ENCODE measurements around the gene NACAD.

DNA sequence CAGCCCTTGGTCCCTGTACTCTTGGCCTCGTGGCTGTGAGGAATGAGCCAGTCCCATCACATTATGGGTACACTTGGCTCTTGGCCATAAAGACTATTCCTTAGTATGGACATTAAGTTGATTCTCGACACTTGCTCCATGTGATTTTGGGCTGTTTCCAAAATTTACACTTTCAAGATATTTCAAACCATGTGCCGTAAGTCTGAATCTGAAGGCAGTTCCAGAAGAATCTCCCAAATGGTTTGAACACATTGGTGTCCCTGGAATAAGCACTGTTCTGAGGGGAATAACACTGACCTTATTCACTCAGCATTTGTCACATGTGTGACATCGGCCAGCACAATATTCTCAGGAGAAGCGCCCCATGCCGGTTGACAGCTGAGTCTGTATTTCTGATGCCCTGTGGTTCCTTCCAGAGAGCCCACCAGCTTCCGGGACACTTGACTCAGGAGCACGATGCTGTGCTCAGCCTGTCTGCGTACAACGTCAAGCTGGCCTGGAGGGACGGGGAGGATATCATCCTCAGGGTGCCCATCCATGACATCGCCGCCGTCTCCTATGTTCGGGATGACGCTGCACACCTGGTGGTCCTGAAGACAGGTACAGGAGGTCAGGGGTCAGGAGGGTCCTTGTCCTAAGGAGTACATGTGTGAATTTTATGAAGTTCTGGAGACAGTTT lies 24.6 kb downstream of the NACAD start:
- TF ChIP-seq, protein P1, sequence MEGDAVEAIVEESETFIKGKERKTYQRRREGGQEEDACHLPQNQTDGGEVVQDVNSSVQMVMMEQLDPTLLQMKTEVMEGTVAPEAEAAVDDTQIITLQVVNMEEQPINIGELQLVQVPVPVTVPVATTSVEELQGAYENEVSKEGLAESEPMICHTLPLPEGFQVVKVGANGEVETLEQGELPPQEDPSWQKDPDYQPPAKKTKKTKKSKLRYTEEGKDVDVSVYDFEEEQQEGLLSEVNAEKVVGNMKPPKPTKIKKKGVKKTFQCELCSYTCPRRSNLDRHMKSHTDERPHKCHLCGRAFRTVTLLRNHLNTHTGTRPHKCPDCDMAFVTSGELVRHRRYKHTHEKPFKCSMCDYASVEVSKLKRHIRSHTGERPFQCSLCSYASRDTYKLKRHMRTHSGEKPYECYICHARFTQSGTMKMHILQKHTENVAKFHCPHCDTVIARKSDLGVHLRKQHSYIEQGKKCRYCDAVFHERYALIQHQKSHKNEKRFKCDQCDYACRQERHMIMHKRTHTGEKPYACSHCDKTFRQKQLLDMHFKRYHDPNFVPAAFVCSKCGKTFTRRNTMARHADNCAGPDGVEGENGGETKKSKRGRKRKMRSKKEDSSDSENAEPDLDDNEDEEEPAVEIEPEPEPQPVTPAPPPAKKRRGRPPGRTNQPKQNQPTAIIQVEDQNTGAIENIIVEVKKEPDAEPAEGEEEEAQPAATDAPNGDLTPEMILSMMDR (conservative IDR thresholded peaks at IDR 0.05; ENCODE audit: low read depth, low read length) = no peak
- TF ChIP-seq RFX5 (IDR thresholded peaks at IDR 0.05; ENCODE audit: low read depth, low read length) (no peak), RAD21 (IDR thresholded peaks at IDR 0.05; ENCODE audit: low read length) (no peak), SMC3 (IDR thresholded peaks at IDR 0.05; ENCODE audit: low read depth, low read length) (no peak), BHLHE40 (IDR thresholded peaks at IDR 0.05; ENCODE audit: low read depth, low read length) (no peak), POLR2A (IDR thresholded peaks at IDR 0.05; ENCODE audit: low read depth, low read length) (no peak), RCOR1 (IDR thresholded peaks at IDR 0.05; ENCODE audit: insufficient replicate concordance, low read length) (no peak)
- TF ChIP-seq, protein P2, sequence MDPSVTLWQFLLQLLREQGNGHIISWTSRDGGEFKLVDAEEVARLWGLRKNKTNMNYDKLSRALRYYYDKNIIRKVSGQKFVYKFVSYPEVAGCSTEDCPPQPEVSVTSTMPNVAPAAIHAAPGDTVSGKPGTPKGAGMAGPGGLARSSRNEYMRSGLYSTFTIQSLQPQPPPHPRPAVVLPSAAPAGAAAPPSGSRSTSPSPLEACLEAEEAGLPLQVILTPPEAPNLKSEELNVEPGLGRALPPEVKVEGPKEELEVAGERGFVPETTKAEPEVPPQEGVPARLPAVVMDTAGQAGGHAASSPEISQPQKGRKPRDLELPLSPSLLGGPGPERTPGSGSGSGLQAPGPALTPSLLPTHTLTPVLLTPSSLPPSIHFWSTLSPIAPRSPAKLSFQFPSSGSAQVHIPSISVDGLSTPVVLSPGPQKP (IDR thresholded peaks at IDR 0.05; ENCODE audit: borderline replicate concordance, low read depth, low read length) = no peak
